Measurements from ENCODE around the gene AFAP1. TPM values are rescaled to one million over a fixed set of nuclear protein-coding genes. Genes with fewer than 3 reads are reported as not detected.

Gene AFAP1
- total RNA-seq, 1 donor from 2014 or later, result 55.6 TPM

DNA sequence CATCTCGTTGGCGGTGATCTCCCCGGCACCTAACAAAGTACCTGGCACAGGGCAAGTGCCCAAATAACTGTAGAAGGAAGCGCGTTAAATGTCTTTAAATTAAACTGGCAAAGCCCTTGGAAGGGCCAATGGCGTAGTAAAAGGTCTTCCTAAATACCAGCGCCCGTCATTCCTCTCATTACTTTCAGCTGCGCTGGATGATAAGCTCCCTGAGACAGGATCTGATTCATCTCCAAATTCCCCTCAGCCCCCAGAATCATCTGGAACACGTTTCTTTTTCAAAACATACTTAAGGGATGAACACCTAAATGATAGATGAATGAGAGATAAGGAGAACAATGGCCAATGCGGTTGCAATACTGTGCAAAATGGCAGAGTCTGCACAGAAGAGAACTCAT is 95.1 kb downstream of the AFAP1 start:
- Histone ChIP-seq H3K27me3 (ENCODE audit: control insufficient read depth, insufficient read depth, low read length) (no peaks in the 10 kb centered on the region), H3K4me3 (ENCODE audit: low read depth, low read length) (no peak overlapping the region), H3K36me3 (ENCODE audit: control insufficient read depth, insufficient read depth, low read length) (no peaks in the 10 kb centered on the region)
- peak; percentile 50 for DNase-seq (ENCODE audit: low read depth)
- TF ChIP-seq, protein P1, sequence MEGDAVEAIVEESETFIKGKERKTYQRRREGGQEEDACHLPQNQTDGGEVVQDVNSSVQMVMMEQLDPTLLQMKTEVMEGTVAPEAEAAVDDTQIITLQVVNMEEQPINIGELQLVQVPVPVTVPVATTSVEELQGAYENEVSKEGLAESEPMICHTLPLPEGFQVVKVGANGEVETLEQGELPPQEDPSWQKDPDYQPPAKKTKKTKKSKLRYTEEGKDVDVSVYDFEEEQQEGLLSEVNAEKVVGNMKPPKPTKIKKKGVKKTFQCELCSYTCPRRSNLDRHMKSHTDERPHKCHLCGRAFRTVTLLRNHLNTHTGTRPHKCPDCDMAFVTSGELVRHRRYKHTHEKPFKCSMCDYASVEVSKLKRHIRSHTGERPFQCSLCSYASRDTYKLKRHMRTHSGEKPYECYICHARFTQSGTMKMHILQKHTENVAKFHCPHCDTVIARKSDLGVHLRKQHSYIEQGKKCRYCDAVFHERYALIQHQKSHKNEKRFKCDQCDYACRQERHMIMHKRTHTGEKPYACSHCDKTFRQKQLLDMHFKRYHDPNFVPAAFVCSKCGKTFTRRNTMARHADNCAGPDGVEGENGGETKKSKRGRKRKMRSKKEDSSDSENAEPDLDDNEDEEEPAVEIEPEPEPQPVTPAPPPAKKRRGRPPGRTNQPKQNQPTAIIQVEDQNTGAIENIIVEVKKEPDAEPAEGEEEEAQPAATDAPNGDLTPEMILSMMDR (IDR thresholded peaks at IDR 0.05; ENCODE audit: insufficient read depth, low read length, poor library complexity, severe bottlenecking), result no peak

DNA sequence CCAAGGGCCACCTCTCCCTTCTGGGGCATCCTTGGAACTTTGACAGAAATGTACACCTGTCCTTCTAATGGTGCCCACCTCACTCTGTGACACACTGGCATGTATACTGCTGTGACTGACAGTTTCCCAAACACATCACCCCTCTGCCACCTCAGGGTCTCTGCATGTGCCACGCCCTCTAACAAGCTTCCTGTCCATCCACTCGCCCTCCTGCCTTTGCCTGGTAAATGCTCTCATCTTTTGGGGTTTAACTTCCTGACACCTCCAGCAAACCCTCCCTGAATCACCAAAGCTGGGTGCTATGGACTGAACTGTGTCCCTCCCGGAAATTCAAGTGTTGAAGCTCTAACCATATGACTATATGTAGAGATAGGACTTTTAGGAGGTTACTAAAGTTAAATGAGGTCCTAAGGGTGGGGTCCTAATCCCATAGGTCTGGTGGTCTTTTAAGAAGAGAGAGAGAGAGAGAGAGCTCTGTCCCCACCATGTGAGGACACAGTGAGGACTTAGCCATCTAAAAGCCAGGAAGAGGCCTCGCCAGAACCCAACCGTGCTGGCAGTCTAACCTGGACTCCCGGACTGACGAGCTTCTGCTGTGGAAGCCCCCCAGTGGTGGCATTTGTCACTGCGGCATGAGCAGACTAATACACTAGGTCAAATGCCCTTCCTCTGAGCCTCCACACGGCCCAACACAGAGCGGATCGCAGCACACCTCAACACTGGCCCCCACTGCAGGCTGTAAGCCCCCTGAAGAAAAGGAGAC is 95.6 kb downstream of the AFAP1 start:
- no peak for DNase-seq (ENCODE audit: low read depth)
- no peak overlapping the region for H3K4me3 ChIP-seq (ENCODE audit: low read depth, low read length)
- TF ChIP-seq, protein P1 (IDR thresholded peaks at IDR 0.05; ENCODE audit: insufficient read depth, low read length, poor library complexity, severe bottlenecking), result peak; percentile 68
- no peaks in the 10 kb centered on the region for H3K27me3 ChIP-seq (ENCODE audit: control insufficient read depth, insufficient read depth, low read length)
- H3K36me3 ChIP-seq (ENCODE audit: control insufficient read depth, insufficient read depth, low read length), result no peaks in the 10 kb centered on the region

GRCh38 chr4:7842384-7843279 is 97.0 kb downstream of the AFAP1 start:
- Histone ChIP-seq H3K36me3 (ENCODE audit: control insufficient read depth, insufficient read depth, low read length) (no peaks in the 10 kb centered on the region), H3K27me3 (ENCODE audit: control insufficient read depth, insufficient read depth, low read length) (no peaks in the 10 kb centered on the region), H3K4me3 (ENCODE audit: low read depth, low read length) (no peak overlapping the region)
- DNase-seq (ENCODE audit: low read depth), result peak; percentile 95
- TF ChIP-seq, protein P1 (IDR thresholded peaks at IDR 0.05; ENCODE audit: insufficient read depth, low read length, poor library complexity, severe bottlenecking), result no peak

GRCh38 chr4:7841894-7842293 is 97.8 kb downstream of the AFAP1 start:
- no peak overlapping the region for H3K4me3 ChIP-seq (ENCODE audit: low read depth, low read length)
- DNase-seq (ENCODE audit: low read depth), result no peak
- no peaks in the 10 kb centered on the region for H3K36me3 ChIP-seq (ENCODE audit: control insufficient read depth, insufficient read depth, low read length)
- TF ChIP-seq, protein P1 (IDR thresholded peaks at IDR 0.05; ENCODE audit: insufficient read depth, low read length, poor library complexity, severe bottlenecking), result no peak
- no peaks in the 10 kb centered on the region for H3K27me3 ChIP-seq (ENCODE audit: control insufficient read depth, insufficient read depth, low read length)

DNA sequence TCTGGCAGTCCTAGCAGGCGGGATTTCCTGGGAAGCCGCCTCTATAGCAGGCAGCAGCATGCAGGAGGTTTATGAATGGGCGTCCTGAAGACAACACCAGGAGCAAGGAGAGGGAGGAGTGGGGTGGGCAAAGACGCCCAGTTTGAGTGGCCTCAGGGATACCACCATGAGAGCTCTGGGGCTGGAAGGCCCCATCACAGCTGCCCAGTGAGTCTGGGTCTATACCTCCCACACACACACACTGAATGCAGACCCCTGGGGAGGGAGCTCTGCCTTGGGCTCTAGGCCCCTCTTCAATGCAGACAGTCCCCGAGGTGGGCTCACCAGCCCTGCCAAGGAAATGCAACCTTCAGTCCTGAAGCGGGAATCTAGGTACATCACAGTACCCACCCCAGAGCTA is 98.6 kb downstream of the AFAP1 start:
- H3K27me3 ChIP-seq (ENCODE audit: control insufficient read depth, insufficient read depth, low read length), result no peaks in the 10 kb centered on the region
- H3K36me3 ChIP-seq (ENCODE audit: control insufficient read depth, insufficient read depth, low read length), result no peaks in the 10 kb centered on the region
- DNase-seq (ENCODE audit: low read depth), result no peak
- TF ChIP-seq, protein P1 (IDR thresholded peaks at IDR 0.05; ENCODE audit: insufficient read depth, low read length, poor library complexity, severe bottlenecking), result no peak
- H3K4me3 ChIP-seq (ENCODE audit: low read depth, low read length), result no peak overlapping the region

Data from kidney epithelial cell (primary cell).